ENCODE data around the gene VLDLR. TPM values are rescaled to one million over a fixed set of nuclear protein-coding genes. Genes with fewer than 3 reads are reported as not detected.

Gene VLDLR
- total and polyA plus RNA-seq, 2 of the 13 experiments (the other 11 are each of a cell fraction or from before 2014, with no cell fraction given), result 3.4 to 10.5 TPM

- TF ChIP-seq TEAD3 (CRISPR knock-in tag; optimal IDR thresholded peaks at IDR 0.05; ENCODE audit: borderline replicate concordance) (no peak), ZNF446 (CRISPR knock-in tag; IDR thresholded peaks at IDR 0.05) (no peak), ATF3 (CRISPR knock-in tag; IDR thresholded peaks at IDR 0.05) (no peak), ZNF552 (CRISPR knock-in tag; IDR thresholded peaks at IDR 0.05; ENCODE audit: borderline replicate concordance) (no peak), CTCF (CRISPR knock-in tag; IDR thresholded peaks at IDR 0.05) (no peak), CEBPB (IDR thresholded peaks at IDR 0.05; ENCODE audit: borderline replicate concordance, low read depth, low read length) (no peak)
Observed at GRCh38 chr9:2657427-2657826, 35.8 kb downstream of the VLDLR start (continued).

GRCh38 chr9:2662496-2662895 lies 40.9 kb downstream of the VLDLR start:
- intact Hi-C loops (cut with micrococcal nuclease; ENCODE audit: unreplicated experiment) (no loop called here), in situ Hi-C loops (cut with HindIII; ENCODE audit: extremely low pct_ligation_motif_present, low pct_unique_long_range_greater_than_20kb) (no loop called here)
- no peak for DNase-seq (ENCODE audit: low spot score)
- Histone ChIP-seq H3K79me2 (ENCODE audit: insufficient read depth, low read length) (no peaks in the 10 kb centered on the region), H2AFZ (ENCODE audit: low read length) (no peak overlapping the region), H3K4me1 (ENCODE audit: insufficient read depth, low read length) (no peaks in the 10 kb centered on the region), H3K27me3 (ENCODE audit: control insufficient read depth in 1 of 2, insufficient read depth in 2 of 2, low read length in 2 of 2) (no peaks in the 10 kb centered on the region), H4K20me1 (ENCODE audit: insufficient read depth, low read length) (no peaks in the 10 kb centered on the region), H3K27ac (ENCODE audit: extremely low read length, insufficient read depth, low read length) (no peak overlapping the region), H3K9me3 (ENCODE audit: low read length) (no peaks in the 10 kb centered on the region), H3K4me3 (replicated peaks in 1 of 3; ENCODE audit: insufficient read depth in 1 of 3, low read depth in 2 of 3, low read length in 3 of 3) (no peak overlapping the region), H3K4me2 (ENCODE audit: low read depth, low read length) (no peak overlapping the region), H3K9ac (ENCODE audit: insufficient read depth, low read depth, low read length) (no peak overlapping the region), H3K36me3 (replicated peaks in 1 of 2; ENCODE audit: control insufficient read depth in 1 of 2, insufficient read depth in 2 of 2, low read length in 2 of 2) (no peaks in the 10 kb centered on the region)
- ChIA-PET POLR2A (no interaction called here), CTCF (ENCODE audit: low intra/inter-chr PET ratio, low total read pairs) (no interaction called here)
- no peak for FAIRE-seq
- peak; percentile 59 for ATAC-seq
- WGBS (ENCODE audit: low lambda C conversion rate), result 90% methylated on average over 7 of the region's 7 CpGs
- peak; percentile 39; the same call in 1 of the 2 replicates for TF ChIP-seq CTCF (CRISPR knock-in tag; IDR thresholded peaks at IDR 0.05)
- TF ChIP-seq STAG1 (CRISPR knock-in tag; IDR thresholded peaks at IDR 0.05), result peak; percentile 50
- 0 out of 2 replicates have a peak, but pooled peaks have one; percentile 3 for TF ChIP-seq SMC3 (IDR thresholded peaks at IDR 0.05; ENCODE audit: low read length)
- TF ChIP-seq RAD21 (CRISPR knock-in tag; IDR thresholded peaks at IDR 0.05), result no peak
- no TSS peak for BruUV-seq (replicated peaks)
